Measurements from ENCODE around the gene STX17.

The STX17 gene

DNA sequence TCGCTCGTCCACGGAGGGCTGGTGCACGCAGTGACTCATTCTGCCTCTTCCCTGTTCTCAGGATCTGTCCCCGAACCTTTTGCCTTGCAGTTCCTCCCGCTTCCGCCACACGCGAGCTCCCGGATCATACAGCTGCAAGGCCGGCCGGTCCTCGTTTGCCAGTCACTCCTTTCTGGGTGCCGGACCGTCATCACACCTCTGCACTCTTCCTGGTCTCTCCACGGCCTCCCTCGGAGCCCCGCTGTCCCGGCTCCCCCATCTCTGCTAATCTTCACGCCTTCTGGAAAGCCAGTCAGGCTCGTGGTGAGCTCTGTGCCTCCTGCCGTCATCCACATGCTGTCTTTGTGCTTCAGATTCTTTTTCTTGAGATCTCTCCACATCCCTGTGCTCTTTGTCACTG, 91.8 kb downstream of the STX17 start:
- Histone ChIP-seq H3K9me3 (ENCODE audit: severe bottlenecking) (peaks cover 10% of the 10 kb centered on the region), H3K4me3 (ENCODE audit: low read depth, low read length) (no peak overlapping the region), H3K27ac (no peak overlapping the region), H3K27me3 (ENCODE audit: insufficient read depth, low read depth, severe bottlenecking) (no peaks in the 10 kb centered on the region), H3K36me3 (peaks cover 9% of the 10 kb centered on the region)
- TF ChIP-seq CTCF (IDR thresholded peaks at IDR 0.05; ENCODE audit: low read depth, low read length): no peak
- no peak for DNase-seq

GRCh38 chr9:99998866-99999265, 92.4 kb downstream of the STX17 start:
- no peak for TF ChIP-seq CTCF (IDR thresholded peaks at IDR 0.05; ENCODE audit: low read depth, low read length)
- H3K27ac ChIP-seq: no peak overlapping the region
- H3K36me3 ChIP-seq: peaks cover 14% of the 10 kb centered on the region
- no peak overlapping the region for H3K4me3 ChIP-seq (ENCODE audit: low read depth, low read length)
- peaks cover 8% of the 10 kb centered on the region for H3K9me3 ChIP-seq (ENCODE audit: severe bottlenecking)
- no peak for DNase-seq
- no peaks in the 10 kb centered on the region for H3K27me3 ChIP-seq (ENCODE audit: insufficient read depth, low read depth, severe bottlenecking)

DNA sequence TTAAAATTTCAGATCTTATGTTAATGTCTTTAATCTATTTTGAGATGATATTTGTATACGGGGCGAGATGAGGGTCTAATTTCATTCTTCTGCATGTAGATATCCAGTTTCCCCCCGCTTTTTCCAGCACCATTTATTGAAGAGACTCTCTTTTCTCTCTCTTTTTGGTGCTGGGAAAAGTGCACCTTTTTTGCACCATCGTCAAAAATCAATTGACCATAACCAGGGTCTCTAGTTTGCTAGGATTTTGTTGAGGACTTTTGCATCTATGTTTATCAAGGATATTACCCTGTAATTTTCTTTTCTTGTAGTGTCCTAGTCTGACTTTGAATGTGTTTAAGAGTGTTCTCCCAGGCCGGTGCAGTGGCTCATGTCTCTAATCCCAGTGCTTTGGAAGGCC, 93.3 kb downstream of the STX17 start:
- no peak overlapping the region for H3K27ac ChIP-seq
- no peak overlapping the region for H3K4me3 ChIP-seq (ENCODE audit: low read depth, low read length)
- H3K36me3 ChIP-seq: peaks cover 23% of the 10 kb centered on the region
- H3K9me3 ChIP-seq (ENCODE audit: severe bottlenecking): peaks cover 4% of the 10 kb centered on the region
- no peak for DNase-seq
- no peak for TF ChIP-seq CTCF (IDR thresholded peaks at IDR 0.05; ENCODE audit: low read depth, low read length)
- H3K27me3 ChIP-seq (ENCODE audit: insufficient read depth, low read depth, severe bottlenecking): no peaks in the 10 kb centered on the region

- peak; percentile 50 for TF ChIP-seq CTCF (IDR thresholded peaks at IDR 0.05; ENCODE audit: low read depth, low read length)
Observed at GRCh38 chr9:100011062-100011681, 104.7 kb downstream of the STX17 start.

GRCh38 chr9:100012279-100012678, 105.8 kb downstream of the STX17 start:
- H3K36me3 ChIP-seq: peaks cover 7% of the 10 kb centered on the region
- no peaks in the 10 kb centered on the region for H3K27me3 ChIP-seq (ENCODE audit: insufficient read depth, low read depth, severe bottlenecking)
- DNase-seq: no peak
- H3K9me3 ChIP-seq (ENCODE audit: severe bottlenecking): peaks cover 3% of the 10 kb centered on the region
- no peak overlapping the region for H3K4me3 ChIP-seq (ENCODE audit: low read depth, low read length)
- TF ChIP-seq CTCF (IDR thresholded peaks at IDR 0.05; ENCODE audit: low read depth, low read length): no peak
- H3K27ac ChIP-seq: no peak overlapping the region

More at GRCh38 chr9:100011062-100011681, 104.7 kb downstream of the STX17 start:
- no peaks in the 10 kb centered on the region for H3K27me3 ChIP-seq (ENCODE audit: insufficient read depth, low read depth, severe bottlenecking)
- H3K9me3 ChIP-seq (ENCODE audit: severe bottlenecking): peaks cover 3% of the 10 kb centered on the region
- peak; percentile 47 for DNase-seq
- no peak overlapping the region for H3K4me3 ChIP-seq (ENCODE audit: low read depth, low read length)
- H3K27ac ChIP-seq: no peak overlapping the region
- peaks cover 7% of the 10 kb centered on the region for H3K36me3 ChIP-seq

DNA sequence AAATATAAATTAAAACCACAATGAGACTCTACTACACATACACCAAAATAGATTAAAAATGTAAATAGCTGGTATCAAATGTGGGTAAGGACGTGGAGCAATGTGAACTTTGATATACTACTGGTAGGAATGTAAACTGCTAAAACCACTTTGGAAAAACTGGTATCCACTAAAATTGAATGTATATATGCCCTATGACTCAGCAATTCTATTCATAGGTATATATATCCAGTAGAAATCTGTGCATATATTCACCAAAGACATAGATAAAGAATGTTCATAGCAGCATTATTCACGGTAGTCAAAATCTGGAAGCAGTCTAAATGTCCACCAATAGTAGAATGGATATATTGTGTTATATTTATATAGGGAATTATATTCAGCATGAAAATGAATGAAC, 107.1 kb downstream of the STX17 start:
- H3K9me3 ChIP-seq (ENCODE audit: severe bottlenecking): peaks cover 3% of the 10 kb centered on the region
- H3K4me3 ChIP-seq (ENCODE audit: low read depth, low read length): no peak overlapping the region
- no peak for TF ChIP-seq CTCF (IDR thresholded peaks at IDR 0.05; ENCODE audit: low read depth, low read length)
- H3K36me3 ChIP-seq: peaks cover 7% of the 10 kb centered on the region
- H3K27ac ChIP-seq: no peak overlapping the region
- no peak for DNase-seq
- no peaks in the 10 kb centered on the region for H3K27me3 ChIP-seq (ENCODE audit: insufficient read depth, low read depth, severe bottlenecking)
